ENCODE results near the gene PROS1. TPM values are rescaled to one million over a fixed set of nuclear protein-coding genes. Genes with fewer than 3 reads are reported as not detected.
A peak's percentile ranks its signal among the peaks of the same experiment; 100 is the strongest.

The PROS1 gene
- total and polyA plus RNA-seq, 10 of the 15 experiments (the other 5 are each of a cell fraction or from before 2014, with no cell fraction given), result 0.10 TPM; not detected in 9

GRCh38 chr3:93979850-93980676 is 6.4 kb upstream of the PROS1 start, which contains the start of gene ARL13B (continued):
- no peak for TF ChIP-seq SKIL (IDR thresholded peaks at IDR 0.05; ENCODE audit: low read depth, poor library complexity, severe bottlenecking)
- no peak for TF ChIP-seq ASH2L (IDR thresholded peaks at IDR 0.05; ENCODE audit: borderline replicate concordance, low read depth)
- TF ChIP-seq HCFC1 (IDR thresholded peaks at IDR 0.05; ENCODE audit: low read length), result no peak
- no peak for TF ChIP-seq CEBPB (IDR thresholded peaks at IDR 0.05; ENCODE audit: borderline replicate concordance in 1 of 2, low read depth in 2 of 2, low read length in 2 of 2)
- peak; percentile 40; the same call in 1 of the 2 replicates for TF ChIP-seq RUNX3 (IDR thresholded peaks at IDR 0.05; ENCODE audit: low read length)
- peak; percentile 6; the same call in 1 of the 2 replicates for TF ChIP-seq SPI1 (IDR thresholded peaks at IDR 0.05; ENCODE audit: borderline replicate concordance, insufficient read depth, low read depth, low read length)
- TF ChIP-seq EZH2 (IDR thresholded peaks at IDR 0.05; ENCODE audit: borderline replicate concordance, control insufficient read depth, low read depth, low read length), result no peak
- peak; percentile 81 for TF ChIP-seq IKZF1 (conservative IDR thresholded peaks at IDR 0.05)
- 0 out of 2 replicates have a peak, but pooled peaks have one; percentile 30 for TF ChIP-seq HDGF (IDR thresholded peaks at IDR 0.05)
- no peak for TF ChIP-seq CTCF (IDR thresholded peaks at IDR 0.05 in 2 of 3, conservative IDR thresholded peaks at IDR 0.05 in 1 of 3; ENCODE audit: control insufficient read depth in 2 of 3, extremely low read depth in 1 of 3, insufficient read depth in 1 of 3, low read depth in 3 of 3, low read length in 3 of 3)
- TF ChIP-seq NKRF (conservative IDR thresholded peaks at IDR 0.05), result no peak; the same call in none of the 2 replicates
- TF ChIP-seq RBBP5 (conservative IDR thresholded peaks at IDR 0.05), result no peak
- TF ChIP-seq CREM (IDR thresholded peaks at IDR 0.05; ENCODE audit: low read depth), result peak; percentile 90
- no peak for TF ChIP-seq PAX8 (IDR thresholded peaks at IDR 0.05)
- TF ChIP-seq POLR2AphosphoS5 (IDR thresholded peaks at IDR 0.05; ENCODE audit: low read length), result peak; percentile 73
- TF ChIP-seq ZNF274 (IDR thresholded peaks at IDR 0.05; ENCODE audit: insufficient read depth, insufficient read length), result no peak
- TF ChIP-seq EGR1 (IDR thresholded peaks at IDR 0.05; ENCODE audit: borderline replicate concordance in 1 of 2, low read depth in 2 of 2, low read length in 2 of 2), result peak in 1 of 2 experiments; percentile 87; a peak in 1 of 3 replicates
- TF ChIP-seq CBFB (IDR thresholded peaks at IDR 0.05; ENCODE audit: low read depth), result no peak; the same call in 1 of the 2 replicates
- no peak for TF ChIP-seq POU2F2 (IDR thresholded peaks at IDR 0.05; ENCODE audit: borderline replicate concordance, low read depth, low read length)
- TF ChIP-seq NR2F1 (conservative IDR thresholded peaks at IDR 0.05), result no peak
- no peak; the same call in 1 of the 2 replicates for TF ChIP-seq SMAD5 (IDR thresholded peaks at IDR 0.05; ENCODE audit: low read depth)
- TF ChIP-seq RAD51 (IDR thresholded peaks at IDR 0.05), result no peak
- TF ChIP-seq IKZF2 (IDR thresholded peaks at IDR 0.05), result peak; percentile 58 to 61; a peak in 3 of 4 replicates
- no peak for TF ChIP-seq SMC3 (IDR thresholded peaks at IDR 0.05; ENCODE audit: borderline replicate concordance, low read length)
- peak; percentile 92 for TF ChIP-seq CHD2 (IDR thresholded peaks at IDR 0.05; ENCODE audit: borderline replicate concordance, low read depth, low read length)
- TF ChIP-seq SUZ12 (IDR thresholded peaks at IDR 0.05; ENCODE audit: unreplicated experiment), result no peak

Measured in GM12878 (cell line).